CD4-positive, alpha-beta T cell treated with Interleukin-15 for 1 hour (primary cell): ENCODE results near the gene NAA10.

Experiments used
- DNase-seq: peaks from one replicate; pipeline ENCODE4 v3.0.0-alpha.2; 2020

The NAA10 gene

DNA sequence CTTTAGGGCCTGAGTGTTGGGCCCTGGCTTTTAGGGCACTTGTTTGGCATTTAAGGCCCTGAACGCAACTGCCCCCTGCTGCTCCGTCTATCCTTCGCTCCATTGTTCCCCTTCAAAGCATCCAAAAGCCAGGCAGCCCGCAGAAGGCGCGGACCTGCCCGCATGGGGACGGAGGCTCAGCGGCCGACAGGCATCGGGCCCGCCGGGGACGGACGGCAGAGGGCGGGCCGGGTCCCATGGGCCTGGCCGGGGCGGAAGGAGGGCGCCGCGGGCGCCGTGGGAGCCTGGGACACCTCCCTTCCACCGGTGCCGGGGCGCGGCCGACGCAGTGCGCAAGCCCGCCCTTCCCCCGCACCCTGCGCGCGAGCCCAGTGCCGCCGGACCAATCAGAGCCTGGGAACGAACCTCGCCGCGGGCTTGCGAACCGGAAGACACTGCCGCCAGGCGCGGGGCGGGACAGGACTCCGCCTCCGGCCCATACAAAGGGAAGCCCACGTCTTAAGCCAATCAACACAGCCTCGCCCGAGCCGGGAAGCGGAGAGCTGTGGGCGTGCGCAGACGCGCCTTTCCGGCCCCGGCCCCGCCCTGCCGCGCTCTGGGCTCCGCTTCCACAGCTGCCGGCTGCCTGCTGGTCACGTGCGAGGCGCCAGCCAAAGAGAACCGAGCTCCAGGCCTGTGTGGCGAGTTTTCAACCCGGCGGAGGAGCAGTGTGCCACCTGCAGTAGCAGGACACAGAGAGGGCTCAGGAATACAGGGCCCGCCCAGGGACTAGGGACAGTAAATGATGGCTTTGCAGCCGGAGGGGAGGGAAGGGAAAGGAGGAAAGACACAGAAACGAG, 6.7 kb downstream of the NAA10 start:
- peak; percentile 99 for DNase-seq

GRCh38 chrX:153927672-153927921, 7.2 kb downstream of the NAA10 start:
- DNase-seq = no peak

DNA sequence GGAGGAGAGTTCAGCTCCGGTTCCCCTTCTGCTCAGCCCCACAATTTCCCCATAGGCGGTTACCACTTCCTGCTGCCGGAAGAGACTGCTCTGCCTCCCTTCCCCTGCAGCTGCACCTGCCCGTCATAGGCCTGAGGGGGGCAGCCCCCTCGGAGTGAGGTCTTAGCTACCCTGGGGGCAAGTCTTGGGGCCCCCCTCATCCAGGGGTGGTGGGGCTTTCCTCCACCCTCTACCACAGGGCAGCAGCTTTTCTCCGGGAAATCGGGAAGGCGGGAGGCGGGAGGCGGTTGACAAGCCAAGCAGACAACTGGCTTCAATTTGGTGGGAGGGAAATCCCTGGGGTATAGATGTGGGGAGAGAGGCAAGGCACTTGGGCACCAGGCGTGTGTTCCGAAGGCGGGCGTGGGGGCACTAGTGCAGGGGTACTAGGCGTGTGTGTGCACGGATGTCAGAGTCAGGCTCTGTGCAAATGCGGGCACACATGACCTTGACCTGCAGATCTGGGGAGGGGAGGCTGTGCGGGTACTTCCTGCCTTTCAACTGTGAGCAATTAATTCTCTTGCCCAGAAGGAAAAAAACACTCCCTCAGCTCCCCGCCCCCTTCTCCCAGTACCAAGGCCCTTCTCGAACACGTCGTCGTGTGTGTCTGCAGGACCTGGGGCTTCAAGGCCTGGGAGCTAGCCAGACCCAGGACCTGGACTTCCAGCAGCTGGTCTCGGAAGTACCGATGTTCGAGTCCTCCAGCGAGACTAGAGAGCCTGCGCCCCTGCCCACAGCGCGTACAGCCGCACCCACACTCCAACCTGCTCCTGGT, 7.8 kb downstream of the NAA10 start:
- DNase-seq = peak; percentile 91

GRCh38 chrX:153926552-153926857, 8.3 kb downstream of the NAA10 start:
- no peak for DNase-seq

- DNase-seq = peak; percentile 36
Measured at GRCh38 chrX:153925739-153926551, 8.9 kb downstream of the NAA10 start, which contains the start of gene ARHGAP4. TSS of gene ARHGAP4 (minus strand) at chrX:153926264. CDS start at chrX:153926202, 62 bp downstream.

- DNase-seq = no peak
Measured at GRCh38 chrX:153925387-153925738, 9.5 kb downstream of the NAA10 start.

GRCh38 chrX:153924149-153924861, 10.5 kb downstream of the NAA10 start:
- peak; percentile 68 for DNase-seq

DNA sequence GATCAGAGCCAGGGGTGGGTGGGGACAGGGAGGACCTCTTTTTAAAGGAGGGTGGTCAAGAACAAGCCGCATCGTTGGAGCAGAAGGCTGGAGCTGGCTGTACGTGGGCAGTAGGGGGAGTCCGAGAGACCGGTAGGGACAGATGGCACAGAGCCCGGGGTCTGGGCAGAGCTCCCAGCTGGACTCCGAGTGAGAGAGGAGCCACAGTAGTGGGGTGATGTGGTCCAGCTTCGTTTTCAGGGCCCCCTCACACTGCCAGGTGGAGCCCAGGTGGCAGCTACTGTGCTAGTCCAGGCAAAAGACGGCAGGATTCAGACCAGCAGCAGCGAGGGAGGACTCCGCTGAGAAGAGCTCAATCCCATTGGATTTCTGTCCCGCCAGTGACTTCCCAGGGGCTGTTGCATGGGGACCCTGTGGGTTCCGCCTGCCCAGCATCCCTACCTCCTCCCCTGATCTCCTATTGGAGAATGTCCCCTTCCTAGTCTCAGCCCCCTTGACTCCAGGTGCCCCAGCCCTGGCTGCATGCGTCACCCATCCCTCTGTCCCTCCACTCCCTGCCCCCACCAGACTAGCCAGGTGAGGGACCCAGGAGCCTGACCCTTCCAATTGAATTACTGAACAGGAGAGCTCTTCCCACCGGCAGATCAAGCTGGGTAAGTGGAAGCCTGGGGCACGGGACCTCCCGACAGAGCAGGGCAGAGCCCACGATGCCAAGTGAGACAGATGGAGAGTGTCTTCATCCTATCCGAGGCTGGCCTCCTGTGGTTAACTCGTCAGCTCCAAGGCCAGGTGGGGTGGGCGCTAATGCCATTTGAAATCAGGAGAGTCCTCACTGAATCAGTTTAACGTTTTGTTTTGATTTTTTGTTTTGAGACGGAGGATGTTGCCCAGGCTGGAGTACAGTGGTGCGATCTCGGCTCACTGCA, 11.6 kb downstream of the NAA10 start:
- no peak for DNase-seq

- no peak for DNase-seq
Measured at GRCh38 chrX:153921511-153922446, 13.1 kb downstream of the NAA10 start.

GRCh38 chrX:153921070-153921469, 13.8 kb downstream of the NAA10 start:
- no peak for DNase-seq

DNA sequence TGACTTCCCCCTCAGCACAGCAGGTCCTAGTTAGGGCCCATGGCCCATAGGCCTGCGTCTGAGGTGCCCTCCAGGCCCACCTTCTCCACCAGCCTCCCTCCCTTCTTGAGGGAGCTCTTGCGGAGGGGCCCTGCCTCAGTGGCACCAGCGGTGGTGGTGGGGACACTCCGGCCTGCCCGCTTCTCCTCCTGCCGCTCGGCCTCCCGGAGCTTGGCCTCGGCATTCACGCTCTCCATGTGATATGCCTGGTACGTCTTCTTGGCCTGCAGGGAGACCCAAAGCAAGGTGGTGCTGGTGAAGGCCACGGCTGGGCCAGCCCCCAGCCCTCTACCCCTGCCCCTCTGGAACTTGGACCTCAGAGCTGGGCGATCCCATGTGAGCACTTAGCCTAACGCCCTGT, 14.3 kb downstream of the NAA10 start:
- DNase-seq = no peak

GRCh38 chrX:153919281-153919680, 15.6 kb downstream of the NAA10 start:
- no peak for DNase-seq

DNA sequence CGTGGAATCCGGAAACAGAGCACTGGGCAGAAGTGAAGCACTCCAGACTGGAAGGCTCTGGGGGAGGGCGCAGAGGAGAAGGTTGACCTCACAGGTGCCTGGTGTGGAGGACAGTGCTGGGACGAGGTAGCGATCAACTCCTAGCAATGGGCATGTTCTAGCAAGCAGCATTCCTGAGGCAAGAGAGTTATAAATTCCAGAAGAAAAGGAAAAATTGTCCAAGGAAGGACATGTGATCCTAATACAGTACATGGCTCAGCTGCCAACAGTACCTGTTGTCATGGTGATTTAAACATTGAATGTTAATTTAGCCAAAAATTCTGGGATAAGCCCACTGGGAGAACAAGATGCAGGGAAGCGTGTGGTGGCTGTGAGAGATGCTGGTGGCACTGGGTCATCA, 17.0 kb downstream of the NAA10 start:
- DNase-seq = no peak

- DNase-seq = no peak
Measured at GRCh38 chrX:153913701-153914100, 21.1 kb downstream of the NAA10 start.

DNA sequence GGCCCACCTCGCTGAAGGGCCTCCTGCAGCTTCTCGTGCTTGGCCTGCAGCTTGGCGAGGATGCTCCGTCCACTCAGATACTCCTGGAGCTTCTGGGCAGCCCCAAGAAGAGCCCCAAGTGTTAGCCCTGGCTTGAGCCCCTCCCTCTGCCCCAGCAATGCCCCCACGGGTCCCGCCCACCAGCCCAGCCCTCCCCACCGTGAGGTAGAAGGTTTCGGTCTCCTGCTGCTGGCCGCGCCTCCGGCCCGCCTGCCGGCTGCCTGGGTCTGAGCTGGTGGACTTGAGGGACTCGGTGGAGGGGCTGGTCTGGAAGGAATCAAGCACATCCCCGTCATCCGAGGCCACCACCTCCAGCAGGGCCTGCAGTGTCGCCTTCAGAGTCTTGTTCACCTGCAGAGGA, 21.6 kb downstream of the NAA10 start:
- no peak for DNase-seq

DNA sequence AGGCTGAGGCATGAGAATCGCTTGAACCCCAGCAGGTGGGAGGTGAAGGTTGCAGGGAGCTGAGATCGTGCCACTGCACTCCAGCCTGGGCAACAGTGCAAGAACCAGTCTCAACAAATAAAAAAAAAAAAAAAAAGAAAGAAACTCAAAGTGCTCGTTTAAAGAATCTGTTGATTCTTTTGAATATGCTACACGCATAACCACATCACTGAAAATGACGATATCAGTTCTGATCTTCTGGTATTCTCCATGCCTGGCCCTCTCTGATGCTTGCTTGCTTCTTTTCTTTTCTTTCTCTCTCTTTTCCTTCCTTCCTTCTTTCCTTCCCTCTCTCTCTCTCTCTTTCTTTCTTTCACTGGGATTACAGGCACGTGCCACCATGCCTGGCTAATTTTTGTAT, 23.0 kb downstream of the NAA10 start:
- no peak for DNase-seq

- no peak for DNase-seq
Measured at GRCh38 chrX:153910446-153910845, 24.4 kb downstream of the NAA10 start.

DNA sequence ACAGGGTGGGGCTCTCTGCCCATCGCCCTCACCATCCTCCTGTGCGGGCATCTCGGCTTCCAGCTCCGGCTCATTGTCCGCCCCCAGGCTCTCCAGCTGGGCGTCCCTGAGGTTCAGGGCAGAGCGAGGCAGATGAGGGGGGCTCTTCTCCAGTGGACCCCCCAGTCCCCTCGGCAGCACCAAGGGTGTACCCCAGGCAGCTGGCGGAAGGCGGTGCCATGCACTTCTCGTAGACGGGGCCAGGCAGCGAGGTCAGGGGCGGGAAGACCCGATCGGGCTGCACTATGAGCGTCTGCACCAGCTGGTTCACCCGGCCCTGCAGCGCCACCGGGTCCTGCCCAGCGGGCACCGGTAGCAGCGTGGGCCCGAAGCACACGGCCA, 24.9 kb downstream of the NAA10 start:
- DNase-seq = no peak

DNA sequence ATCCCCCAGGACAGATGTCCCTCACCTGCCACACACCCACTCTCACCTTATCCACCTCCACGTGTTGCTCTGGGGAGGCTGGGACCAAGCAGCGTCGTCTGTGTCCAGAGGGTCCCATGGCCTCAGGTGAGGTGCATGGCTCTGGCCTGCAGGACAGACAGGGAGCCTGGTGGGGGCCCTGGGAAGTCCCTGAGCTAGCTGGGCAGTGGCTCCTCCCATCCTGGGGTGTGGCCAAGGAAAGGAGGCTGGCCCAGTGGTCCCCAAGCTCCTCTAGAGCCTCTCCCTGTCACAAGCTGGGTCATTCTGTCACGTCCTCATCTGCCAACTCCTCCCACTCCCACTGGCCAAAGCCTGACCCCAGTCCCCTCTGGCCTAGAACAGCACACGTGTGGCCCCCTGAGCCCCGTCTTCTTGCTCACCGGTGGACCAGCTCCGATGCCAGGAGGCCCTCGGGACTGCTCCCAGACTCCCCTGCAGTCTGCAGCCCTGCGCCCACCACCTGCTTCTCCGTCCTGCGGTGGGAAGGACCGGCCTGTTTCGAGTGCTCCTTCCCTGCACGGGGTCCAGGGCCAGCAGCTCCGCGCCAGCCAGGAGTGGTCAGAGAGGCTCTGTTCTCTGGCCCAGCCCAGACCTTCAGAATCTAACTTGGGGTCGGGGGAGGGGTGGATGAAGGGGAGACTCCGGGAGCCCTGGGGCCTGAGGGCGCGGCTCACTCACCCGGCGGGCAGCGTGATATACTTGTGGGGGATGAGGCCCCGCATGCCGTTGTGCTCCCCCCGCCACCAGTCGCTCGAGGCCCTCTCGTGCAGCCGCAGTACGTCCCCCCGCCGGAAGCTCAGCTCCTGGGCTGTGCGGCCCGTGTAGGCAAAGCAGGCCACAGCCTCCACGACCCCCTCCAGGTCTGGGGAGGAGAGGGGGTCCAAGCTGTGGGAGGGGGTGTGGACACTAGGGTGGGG, 25.5 kb downstream of the NAA10 start:
- DNase-seq = no peak
